ENCODE results near the gene CD99L2. TPM values are rescaled to one million over a fixed set of nuclear protein-coding genes. Genes with fewer than 3 reads are reported as not detected.

Gene CD99L2
- total RNA-seq, 1 experiment from 2014 or later, result 7.3 TPM

DNA sequence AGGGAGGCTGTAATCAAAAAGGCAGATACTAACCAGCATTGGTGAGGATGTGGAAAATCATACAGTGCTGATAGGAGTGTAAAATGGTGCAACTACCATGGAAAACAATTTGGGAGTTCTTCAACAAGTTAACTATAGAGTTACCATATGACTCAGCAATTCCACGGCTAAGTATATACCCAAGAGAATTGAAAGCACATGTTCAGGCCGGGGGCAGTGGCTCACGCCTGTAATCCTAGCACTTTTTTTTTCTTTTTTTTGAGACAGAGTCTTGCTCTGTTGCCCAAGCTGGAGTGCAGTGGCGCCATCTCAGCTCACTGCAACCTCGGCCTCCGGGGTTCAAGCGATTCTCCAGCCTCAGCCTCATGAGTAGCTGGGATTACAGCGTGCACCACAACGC is 15.0 kb upstream of the CD99L2 start:
- H3K27ac ChIP-seq (ENCODE audit: insufficient read length, low read depth, low read length), result no peak overlapping the region
- H3K4me1 ChIP-seq (ENCODE audit: insufficient read depth, low read length), result no peaks in the 10 kb centered on the region; the same call in 1 of the 2 replicates
- no peaks in the 10 kb centered on the region for H3K23me2 ChIP-seq (ENCODE audit: insufficient read length, low read depth, low read length, poor library complexity, severe bottlenecking)
- Mint-ChIP-seq H3K9me3 (peaks cover 52 to 65% of the 10 kb centered on the region in 2 experiments), H3K4me3 (no peak overlapping the region), H3K27me3 (ENCODE audit: low read depth) (no peaks in the 10 kb centered on the region; the same call in 1 of the 2 replicates), H3K27ac (no peak overlapping the region), H3K36me3 (ENCODE audit: insufficient read depth in 1 of 3, low read depth in 3 of 3) (no peaks in the 10 kb centered on the region; a peak in 3 of 7 replicates), H3K4me1 (peaks cover 3 to 6% of the 10 kb centered on the region in 2 experiments)
- no peak overlapping the region for H2AK5ac ChIP-seq (ENCODE audit: insufficient read length, low read length)
- H3K56ac ChIP-seq (ENCODE audit: insufficient read length, low read depth, low read length), result no peak overlapping the region
- no peak for TF ChIP-seq CTCF (conservative IDR thresholded peaks at IDR 0.05)
- H3K4me2 ChIP-seq (ENCODE audit: insufficient read depth, insufficient read length, low read length), result no peak overlapping the region
- peak overlapping the region; percentile 18 for H2AFZ ChIP-seq (ENCODE audit: low read length)
- no peak overlapping the region for H4K91ac ChIP-seq (ENCODE audit: insufficient read length, low read depth, low read length)
- H3K23ac ChIP-seq (ENCODE audit: insufficient read length, low read depth, low read length), result no peak overlapping the region
- H3K79me2 ChIP-seq (ENCODE audit: insufficient read depth, low read length), result no peaks in the 10 kb centered on the region
- no peak overlapping the region for H3K18ac ChIP-seq (ENCODE audit: insufficient read length, low read depth, low read length)
- H3T11ph ChIP-seq (ENCODE audit: low read length), result no peak overlapping the region
- H2BK15ac ChIP-seq (ENCODE audit: low read depth, low read length), result no peak overlapping the region
- H3K14ac ChIP-seq (ENCODE audit: insufficient read depth, low read length), result no peak overlapping the region
- no peak overlapping the region for H3K9ac ChIP-seq (ENCODE audit: extremely low read depth, insufficient read length, low read length)
- no peak overlapping the region for H4K8ac ChIP-seq (replicated peaks; ENCODE audit: insufficient read length, low read depth, low read length)
- H3K4ac ChIP-seq (ENCODE audit: low read depth, low read length), result no peak overlapping the region
- WGBS (ENCODE audit: extremely low coverage, insufficient read length, low lambda C conversion rate), result no CpG with 5 or more reads among the region's 9 CpGs
- no peak overlapping the region for H2BK12ac ChIP-seq (ENCODE audit: insufficient read length, low read depth, low read length)
- H4K5ac ChIP-seq (ENCODE audit: insufficient read length, low read depth, low read length), result no peak overlapping the region
- no peaks in the 10 kb centered on the region for H4K20me1 ChIP-seq (ENCODE audit: control insufficient read depth, insufficient read depth, insufficient read length)
- no peaks in the 10 kb centered on the region for H3K9me3 ChIP-seq (ENCODE audit: control insufficient read depth, low read depth, low read length)
- H2BK120ac ChIP-seq (ENCODE audit: low read depth, low read length, poor library complexity, severe bottlenecking), result no peak overlapping the region
- no peak for DNase-seq
- H3K27me3 ChIP-seq (ENCODE audit: insufficient read depth, low read length), result no peaks in the 10 kb centered on the region
- no peak overlapping the region for H2BK20ac ChIP-seq (ENCODE audit: low read depth, low read length, poor library complexity, severe bottlenecking)
- no peak overlapping the region for H2BK5ac ChIP-seq (ENCODE audit: insufficient read length, low read length)
- no peaks in the 10 kb centered on the region for H3K79me1 ChIP-seq (ENCODE audit: insufficient read depth, low read depth, low read length, poor library complexity, severe bottlenecking)
